Smooth muscle cell (in vitro differentiated cells): ENCODE measurements around the gene FRMPD4. TPM values are rescaled to one million over a fixed set of nuclear protein-coding genes. Genes with fewer than 3 reads are reported as not detected.

Experiments used
- DNase-seq: peaks from one replicate; lab custom pipeline; 2025; ENCODE audit not compliant: unreplicated experiment; lab: John Stamatoyannopoulos, UW
- H2AFZ ChIP-seq: fragments of 200-600 bp; sonication (generic); 2 replicates; pipeline ENCODE4 v1.6.0; 2016; ENCODE audit warnings: antibody characterized with exemption, low read depth, mild to moderate bottlenecking
- H3F3A ChIP-seq: fragments of 200-600 bp; sonication (generic); 2 replicates; pipeline ENCODE4 v1.6.0; 2017; ENCODE audit warnings: antibody characterized with exemption, low read depth
- H3K27ac ChIP-seq: fragments of 200-600 bp; sonication (generic); 2 replicates; pipeline ENCODE4 v1.5.1; 2016; ENCODE audit warnings: low read depth, mild to moderate bottlenecking
- H3K27me3 ChIP-seq: fragments of 200-600 bp; sonication (generic); 2 replicates; pipeline ENCODE4 v1.6.1; 2016; ENCODE audit warnings: low read depth, mild to moderate bottlenecking
- H3K36me3 ChIP-seq: fragments of 200-600 bp; sonication (generic); 2 replicates; pipeline ENCODE4 v1.5.1; 2016; ENCODE audit warnings: low read depth
- H3K4me1 ChIP-seq: fragments of 200-600 bp; sonication (generic); 2 replicates; pipeline ENCODE4 v1.5.1; 2016; ENCODE audit warnings: low read depth
- H3K4me2 ChIP-seq: fragments of 200-600 bp; sonication (generic); 2 replicates; pipeline ENCODE4 v1.6.0; 2016; ENCODE audit warnings: mild to moderate bottlenecking
- H3K4me3 ChIP-seq: fragments of 200-600 bp; sonication (generic); 2 replicates; pipeline ENCODE4 v1.5.1; 2016; ENCODE audit warnings: mild to moderate bottlenecking
- H3K79me2 ChIP-seq: fragments of 200-600 bp; sonication (generic); 2 replicates; pipeline ENCODE4 v1.6.0; 2016; ENCODE audit warnings: low read depth, mild to moderate bottlenecking
- H3K9ac ChIP-seq: fragments of 200-600 bp; sonication (generic); 2 replicates; pipeline ENCODE4 v1.6.0; 2016; ENCODE audit warnings: low read depth
- H3K9me3 ChIP-seq: fragments of 200-600 bp; sonication (generic); replicated peaks from 2 replicates; pipeline ENCODE4 v1.5.1; 2016; ENCODE audit warnings: low read depth
- H4K20me1 ChIP-seq: fragments of 200-600 bp; sonication (generic); 2 replicates; pipeline ENCODE4 v1.6.0; 2016; ENCODE audit warnings: low read depth
- WGBS: methylation state at CpG from one replicate; pipeline ENCODE4 v1.1.7; 2016; ENCODE audit warnings: low lambda C conversion rate; 5-methylcytosine and 5-hydroxymethylcytosine counted together
- polyA plus RNA-seq: library from polyadenylated mRNA; unstranded; fragments of >200 nt; fragmentation: Nextera tagmentation; extraction: Ambion mirVana; gene quantifications from 2 replicates; pipeline ENCODE4 v1.2.1, GENCODE V29; 2016
- total RNA-seq: library from RNA; depleted of rRNA; stranded (reverse); fragments of >200 nt; gene quantifications from 2 replicates; pipeline ENCODE4 v1.2.3, GENCODE V29; 2014
- TF ChIP-seq, protein P1 (sequence below): fragments of 200-600 bp; sonication (generic); IDR thresholded peaks from 2 replicates; pipeline ENCODE4 v1.5.1; 2017; ENCODE audit warnings: borderline replicate concordance, mild to moderate bottlenecking, antibody characterized with exemption; ENCODE audit not compliant: insufficient read depth, poor library complexity, severe bottlenecking

FRMPD4 gene
- total and polyA plus RNA-seq, 2 experiments from 2014 or later: 0.13 TPM; not detected in 1

- no peaks in the 10 kb centered on the region for H4K20me1 ChIP-seq
- H3K4me3 ChIP-seq: no peak overlapping the region
- TF ChIP-seq, protein P1, sequence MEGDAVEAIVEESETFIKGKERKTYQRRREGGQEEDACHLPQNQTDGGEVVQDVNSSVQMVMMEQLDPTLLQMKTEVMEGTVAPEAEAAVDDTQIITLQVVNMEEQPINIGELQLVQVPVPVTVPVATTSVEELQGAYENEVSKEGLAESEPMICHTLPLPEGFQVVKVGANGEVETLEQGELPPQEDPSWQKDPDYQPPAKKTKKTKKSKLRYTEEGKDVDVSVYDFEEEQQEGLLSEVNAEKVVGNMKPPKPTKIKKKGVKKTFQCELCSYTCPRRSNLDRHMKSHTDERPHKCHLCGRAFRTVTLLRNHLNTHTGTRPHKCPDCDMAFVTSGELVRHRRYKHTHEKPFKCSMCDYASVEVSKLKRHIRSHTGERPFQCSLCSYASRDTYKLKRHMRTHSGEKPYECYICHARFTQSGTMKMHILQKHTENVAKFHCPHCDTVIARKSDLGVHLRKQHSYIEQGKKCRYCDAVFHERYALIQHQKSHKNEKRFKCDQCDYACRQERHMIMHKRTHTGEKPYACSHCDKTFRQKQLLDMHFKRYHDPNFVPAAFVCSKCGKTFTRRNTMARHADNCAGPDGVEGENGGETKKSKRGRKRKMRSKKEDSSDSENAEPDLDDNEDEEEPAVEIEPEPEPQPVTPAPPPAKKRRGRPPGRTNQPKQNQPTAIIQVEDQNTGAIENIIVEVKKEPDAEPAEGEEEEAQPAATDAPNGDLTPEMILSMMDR: no peak
- no peak overlapping the region for H3K9ac ChIP-seq
- no peaks in the 10 kb centered on the region for H3K79me2 ChIP-seq
- H3K36me3 ChIP-seq: no peaks in the 10 kb centered on the region
- no peaks in the 10 kb centered on the region for H3K9me3 ChIP-seq
- H3K27me3 ChIP-seq: no peaks in the 10 kb centered on the region
- H2AFZ ChIP-seq: no peak overlapping the region
- H3K4me1 ChIP-seq: no peaks in the 10 kb centered on the region
- whole genome bisulfite sequencing: 65% methylated on average over 2 of the region's 2 CpGs
- H3F3A ChIP-seq: no peaks in the 10 kb centered on the region
- no peak overlapping the region for H3K4me2 ChIP-seq
- H3K27ac ChIP-seq: no peak overlapping the region
- no peak for DNase-seq
Observed at GRCh38 chrX:12325171-12325570, 186.9 kb downstream of the FRMPD4 start.

- no peak overlapping the region for H3K4me2 ChIP-seq
- DNase-seq: no peak
- H3F3A ChIP-seq: no peaks in the 10 kb centered on the region
- H3K27ac ChIP-seq: no peak overlapping the region
- H2AFZ ChIP-seq: no peak overlapping the region
- no peaks in the 10 kb centered on the region for H3K79me2 ChIP-seq
- no peaks in the 10 kb centered on the region for H4K20me1 ChIP-seq
- no peaks in the 10 kb centered on the region for H3K9me3 ChIP-seq
- H3K36me3 ChIP-seq: no peaks in the 10 kb centered on the region
- H3K27me3 ChIP-seq: no peaks in the 10 kb centered on the region
- H3K9ac ChIP-seq: no peak overlapping the region
- TF ChIP-seq, protein P1: no peak
- H3K4me3 ChIP-seq: no peak overlapping the region
- H3K4me1 ChIP-seq: no peaks in the 10 kb centered on the region
Observed at GRCh38 chrX:12327836-12328235, 189.6 kb downstream of the FRMPD4 start.

DNA sequence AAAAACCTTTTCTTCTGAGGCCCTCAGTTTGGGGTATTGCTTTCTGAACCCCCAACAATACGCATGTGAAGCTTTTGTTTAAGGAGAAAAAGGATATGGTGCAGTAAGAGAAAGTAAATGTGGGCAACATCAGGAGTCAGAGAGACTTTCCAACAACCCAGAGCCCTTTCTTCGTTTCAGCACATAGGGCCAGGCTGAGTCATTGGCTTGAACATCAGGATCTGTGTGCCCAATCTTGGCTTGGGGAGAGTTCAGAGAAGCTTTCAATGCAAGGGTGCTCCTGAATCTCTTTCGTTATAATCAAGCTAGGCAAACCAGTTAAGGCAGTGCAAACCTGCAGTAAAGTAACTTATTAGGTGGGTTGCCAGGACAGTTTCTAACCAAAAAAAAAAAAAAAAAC, 191.2 kb downstream of the FRMPD4 start:
- Histone ChIP-seq H3K4me3 (no peak overlapping the region), H3F3A (no peaks in the 10 kb centered on the region), H3K4me2 (no peak overlapping the region), H3K27me3 (no peaks in the 10 kb centered on the region), H4K20me1 (no peaks in the 10 kb centered on the region), H3K79me2 (no peaks in the 10 kb centered on the region), H3K27ac (no peak overlapping the region), H3K9me3 (no peaks in the 10 kb centered on the region), H3K4me1 (no peaks in the 10 kb centered on the region), H2AFZ (no peak overlapping the region), H3K9ac (no peak overlapping the region), H3K36me3 (no peaks in the 10 kb centered on the region)
- DNase-seq: no peak
- 53% methylated on average over 3 of the region's 3 CpGs for WGBS
- TF ChIP-seq, protein P1: no peak

DNA sequence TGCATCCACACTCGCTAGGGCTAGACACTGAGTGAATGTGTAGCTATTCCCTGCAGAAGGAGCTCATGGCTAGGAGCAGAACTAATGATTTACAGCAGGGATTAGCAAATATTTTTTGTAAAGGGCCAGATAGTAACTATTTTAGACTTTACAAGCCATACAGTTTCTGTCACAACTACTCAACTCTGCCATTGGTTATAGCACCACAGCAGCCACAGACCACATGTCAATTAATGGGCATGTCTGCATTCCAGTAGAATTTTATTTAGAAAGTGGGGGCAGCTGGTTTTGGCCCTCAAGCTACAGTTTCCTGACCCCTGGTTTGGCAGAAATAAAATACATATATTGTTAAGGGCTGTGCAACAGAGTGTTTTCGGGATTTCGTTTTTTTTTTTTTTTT, 192.6 kb downstream of the FRMPD4 start:
- no peaks in the 10 kb centered on the region for H3K79me2 ChIP-seq
- H3K27me3 ChIP-seq: no peaks in the 10 kb centered on the region
- H3K9me3 ChIP-seq: no peaks in the 10 kb centered on the region
- H3K4me1 ChIP-seq: no peaks in the 10 kb centered on the region
- H3K27ac ChIP-seq: no peak overlapping the region
- H3K4me3 ChIP-seq: no peak overlapping the region
- DNase-seq: no peak
- no peak overlapping the region for H2AFZ ChIP-seq
- H3K4me2 ChIP-seq: no peak overlapping the region
- no peaks in the 10 kb centered on the region for H3K36me3 ChIP-seq
- H3K9ac ChIP-seq: no peak overlapping the region
- H4K20me1 ChIP-seq: no peaks in the 10 kb centered on the region
- H3F3A ChIP-seq: no peaks in the 10 kb centered on the region
- TF ChIP-seq, protein P1: no peak
- 71% methylated on average over 3 of the region's 3 CpGs for WGBS
